Calu3 (cell line): Measurements from ENCODE around the gene MAPK1. TPM values are rescaled to one million over a fixed set of nuclear protein-coding genes. Genes with fewer than 3 reads are reported as not detected.
"Not testable (repeated sequence)": the region's sequence is repeated elsewhere in the genome, so short reads cannot be mapped to it uniquely, and the experiment has no call there.

ENCODE experiments used
- BruUV-seq: library from RNA; stranded (reverse); fragments of 400-500 nt; replicated peaks from 2 replicates; lab custom pipeline; 2021; lab: Mats Ljungman, UMichigan
- CTCF ChIA-PET: fragments of 300-600 bp; sonication (Branson Sonifier 250); formaldehyde crosslinking; loops from one replicate; lab custom pipeline; 2022; ENCODE audit warnings: antibody characterized with exemption; lab: Charles Lee
- DNase-seq: peaks from one replicate; pipeline ENCODE4 v3.0.0; 2022
- H3K27ac Mint-ChIP-seq: one replicate; pipeline ENCODE4 v1.8.0; 2022; ENCODE audit warnings: mixed read lengths; ENCODE audit not compliant: unreplicated experiment
- H3K27me3 Mint-ChIP-seq: one replicate; pipeline ENCODE4 v1.8.0; 2022; ENCODE audit warnings: mixed read lengths; ENCODE audit not compliant: unreplicated experiment
- H3K36me3 Mint-ChIP-seq: one replicate; pipeline ENCODE4 v1.8.0; 2022; ENCODE audit warnings: mild to moderate bottlenecking, moderate library complexity, mixed read lengths; ENCODE audit not compliant: insufficient read depth, unreplicated experiment
- H3K4me1 Mint-ChIP-seq: one replicate; pipeline ENCODE4 v1.8.0; 2022; ENCODE audit warnings: mild to moderate bottlenecking, low read depth, mixed read lengths; ENCODE audit not compliant: unreplicated experiment
- H3K4me3 Mint-ChIP-seq: one replicate; pipeline ENCODE4 v1.8.0; 2022; ENCODE audit warnings: mild to moderate bottlenecking, low read depth, moderate library complexity, mixed read lengths; ENCODE audit not compliant: unreplicated experiment
- H3K9me3 Mint-ChIP-seq: one replicate; pipeline ENCODE4 v1.8.0; 2022; ENCODE audit warnings: low read depth, mixed read lengths; ENCODE audit not compliant: unreplicated experiment
- intact Hi-C: fragments of 100-400 bp; cut with micrococcal nuclease; formaldehyde crosslinking; loops from one replicate; pipeline ENCODE4 v1.10.0; 2022; ENCODE audit not compliant: unreplicated experiment
- total RNA-seq: library from RNA; stranded (reverse); gene quantifications from 2 replicates; pipeline ENCODE4 v1.2.3, GENCODE V29; 2022
- TF ChIP-seq, protein P1 (sequence below): fragments of 200-600 bp; IDR thresholded peaks from one replicate; pipeline ENCODE4 v1.8.0; 2022; ENCODE audit warnings: antibody characterized with exemption; ENCODE audit not compliant: unreplicated experiment

Gene MAPK1
- total RNA-seq, 1 experiment from 2014 or later = 157 TPM

- CTCF ChIA-PET = no interaction called here
- no TSS peak for BruUV-seq
- no peaks in the 10 kb centered on the region for H3K9me3 Mint-ChIP-seq
- H3K36me3 Mint-ChIP-seq = peaks cover 4% of the 10 kb centered on the region
- no peak overlapping the region for H3K27ac Mint-ChIP-seq
- TF ChIP-seq, protein P1, sequence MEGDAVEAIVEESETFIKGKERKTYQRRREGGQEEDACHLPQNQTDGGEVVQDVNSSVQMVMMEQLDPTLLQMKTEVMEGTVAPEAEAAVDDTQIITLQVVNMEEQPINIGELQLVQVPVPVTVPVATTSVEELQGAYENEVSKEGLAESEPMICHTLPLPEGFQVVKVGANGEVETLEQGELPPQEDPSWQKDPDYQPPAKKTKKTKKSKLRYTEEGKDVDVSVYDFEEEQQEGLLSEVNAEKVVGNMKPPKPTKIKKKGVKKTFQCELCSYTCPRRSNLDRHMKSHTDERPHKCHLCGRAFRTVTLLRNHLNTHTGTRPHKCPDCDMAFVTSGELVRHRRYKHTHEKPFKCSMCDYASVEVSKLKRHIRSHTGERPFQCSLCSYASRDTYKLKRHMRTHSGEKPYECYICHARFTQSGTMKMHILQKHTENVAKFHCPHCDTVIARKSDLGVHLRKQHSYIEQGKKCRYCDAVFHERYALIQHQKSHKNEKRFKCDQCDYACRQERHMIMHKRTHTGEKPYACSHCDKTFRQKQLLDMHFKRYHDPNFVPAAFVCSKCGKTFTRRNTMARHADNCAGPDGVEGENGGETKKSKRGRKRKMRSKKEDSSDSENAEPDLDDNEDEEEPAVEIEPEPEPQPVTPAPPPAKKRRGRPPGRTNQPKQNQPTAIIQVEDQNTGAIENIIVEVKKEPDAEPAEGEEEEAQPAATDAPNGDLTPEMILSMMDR = no peak
- no peaks in the 10 kb centered on the region for H3K27me3 Mint-ChIP-seq
- intact Hi-C loops = no loop called here
- H3K4me3 Mint-ChIP-seq = no peak overlapping the region
- DNase-seq = no peak
- peaks cover 38% of the 10 kb centered on the region for H3K4me1 Mint-ChIP-seq
Measured at GRCh38 chr22:21828268-21828638, 39.2 kb downstream of the MAPK1 start.

- H3K36me3 Mint-ChIP-seq = peaks cover 4% of the 10 kb centered on the region
- H3K27me3 Mint-ChIP-seq = no peaks in the 10 kb centered on the region
- BruUV-seq = no TSS peak
- no peaks in the 10 kb centered on the region for H3K9me3 Mint-ChIP-seq
- peaks cover 39% of the 10 kb centered on the region for H3K4me1 Mint-ChIP-seq
- CTCF ChIA-PET = no interaction called here
- H3K27ac Mint-ChIP-seq = no peak overlapping the region
- TF ChIP-seq, protein P1 = no peak
- H3K4me3 Mint-ChIP-seq = no peak overlapping the region
- no peak for DNase-seq
- intact Hi-C loops = no loop called here
Measured at GRCh38 chr22:21827628-21828267, 39.7 kb downstream of the MAPK1 start.

DNA sequence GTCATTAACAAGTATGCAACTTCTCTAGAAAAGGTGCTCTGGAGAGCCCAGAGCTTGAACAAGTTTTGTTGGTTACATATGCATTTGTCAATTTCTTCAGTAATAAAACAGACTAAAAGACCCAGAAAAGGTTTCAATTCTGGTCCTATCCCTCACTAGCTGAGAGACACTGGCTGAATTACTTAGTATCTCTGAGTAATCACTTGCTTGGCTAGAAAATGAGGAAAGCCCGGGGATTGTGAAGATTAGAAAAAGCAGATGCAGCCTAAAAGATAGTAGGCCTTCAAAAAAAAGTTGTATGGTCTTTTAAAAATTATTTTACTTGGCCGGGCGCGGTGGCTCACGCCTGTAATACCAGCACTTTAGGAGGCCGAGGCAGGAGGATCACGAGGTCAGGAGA lies 41.2 kb downstream of the MAPK1 start:
- H3K4me3 Mint-ChIP-seq = no peak overlapping the region
- peaks cover 33% of the 10 kb centered on the region for H3K4me1 Mint-ChIP-seq
- CTCF ChIA-PET = interaction anchor here (0.7 kb wide), 1 partner anchor 41 kb away, joined by 4 read pairs; the partner anchor contains the start of gene MAPK1
- H3K27ac Mint-ChIP-seq = no peak overlapping the region
- BruUV-seq = no TSS peak
- H3K9me3 Mint-ChIP-seq = no peaks in the 10 kb centered on the region
- intact Hi-C loops = no loop called here
- DNase-seq = no peak
- H3K27me3 Mint-ChIP-seq = no peaks in the 10 kb centered on the region
- no peaks in the 10 kb centered on the region for H3K36me3 Mint-ChIP-seq
- TF ChIP-seq, protein P1 = no peak

DNA sequence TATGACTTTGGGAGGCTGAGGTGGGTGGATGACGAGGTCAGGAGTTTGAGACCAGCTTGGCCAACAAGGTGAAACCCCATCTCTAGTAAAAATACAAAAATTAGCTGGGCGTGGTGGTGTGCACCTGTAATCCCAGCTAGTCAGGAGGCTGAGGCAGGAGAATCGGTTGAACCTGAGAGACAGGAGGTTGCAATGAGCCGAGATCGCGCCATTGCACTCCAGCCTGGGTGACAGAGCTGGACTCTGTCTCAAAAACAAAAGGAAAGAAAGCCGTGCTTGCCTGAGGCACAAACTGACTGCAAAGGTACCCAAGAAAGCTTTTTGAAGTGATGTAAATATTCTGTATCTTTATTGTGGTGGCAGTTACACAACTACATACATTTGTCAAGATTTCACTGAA lies 42.5 kb downstream of the MAPK1 start:
- DNase-seq, H3K4me3 Mint-ChIP-seq, H3K27me3 Mint-ChIP-seq, H3K36me3 Mint-ChIP-seq, H3K27ac Mint-ChIP-seq, intact Hi-C loops, H3K9me3 Mint-ChIP-seq, BruUV-seq: not testable (repeated sequence)
- peaks cover 33% of the 10 kb centered on the region for H3K4me1 Mint-ChIP-seq
- CTCF ChIA-PET = interaction anchor here (0.6 kb wide), 1 partner anchor 12 kb away, joined by 5 read pairs; no protein-coding TSS in a partner anchor

DNA sequence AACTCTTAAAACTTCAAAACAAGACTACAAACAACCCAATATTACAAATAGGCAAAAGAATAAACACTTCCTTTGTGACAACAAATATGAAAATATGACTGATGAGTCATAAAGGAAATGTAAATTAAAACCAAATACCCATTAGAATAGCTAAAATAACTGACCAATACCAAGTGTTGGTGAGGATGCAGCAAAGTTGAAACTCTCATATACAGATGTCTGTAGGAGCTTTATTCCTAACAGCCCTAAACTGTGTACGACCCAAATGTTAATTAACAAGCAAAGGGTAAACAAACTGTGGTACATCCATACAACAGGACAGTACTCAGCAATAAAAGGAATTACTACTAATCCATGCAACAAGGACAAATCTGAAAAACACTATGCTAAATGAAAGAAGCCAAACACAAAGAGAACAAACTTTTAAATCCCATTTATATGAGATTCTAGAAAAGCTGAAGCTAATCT lies 43.0 kb downstream of the MAPK1 start:
- no TSS peak for BruUV-seq
- intact Hi-C loops = no loop called here
- TF ChIP-seq, protein P1 = no peak
- peaks cover 33% of the 10 kb centered on the region for H3K4me1 Mint-ChIP-seq
- CTCF ChIA-PET = interaction anchor here (0.6 kb wide), 2 partner anchors 12 to 104 kb away, joined by 4 to 5 read pairs; no protein-coding TSS in a partner anchor
- no peak overlapping the region for H3K4me3 Mint-ChIP-seq
- H3K27me3 Mint-ChIP-seq = no peaks in the 10 kb centered on the region
- H3K9me3 Mint-ChIP-seq = no peaks in the 10 kb centered on the region
- no peaks in the 10 kb centered on the region for H3K36me3 Mint-ChIP-seq
- H3K27ac Mint-ChIP-seq = no peak overlapping the region
- DNase-seq = no peak
